ENCODE measurements around the gene ZBTB20.

The ZBTB20 gene

DNA sequence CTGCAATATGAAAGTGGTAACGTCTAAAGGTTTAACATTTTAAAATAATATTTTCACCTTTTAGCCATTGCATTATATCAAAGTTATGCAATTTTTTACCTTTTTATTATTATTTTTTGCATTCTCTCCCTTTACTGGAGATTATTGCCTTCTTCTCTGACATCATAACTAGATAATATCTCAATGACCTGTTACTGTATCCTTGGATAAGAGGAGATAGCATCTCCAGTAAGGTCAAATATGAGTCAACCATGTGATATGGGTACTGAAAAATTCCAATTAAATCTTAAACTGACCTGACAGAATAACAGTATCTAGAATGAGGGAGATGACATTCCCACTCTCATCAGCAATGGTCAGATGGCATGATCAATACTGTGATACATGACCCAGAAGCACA, 108.3 kb downstream of the ZBTB20 start:
- in situ Hi-C loops (cut with HindIII; ENCODE audit: low sequenced_read_pairs): no loop called here

DNA sequence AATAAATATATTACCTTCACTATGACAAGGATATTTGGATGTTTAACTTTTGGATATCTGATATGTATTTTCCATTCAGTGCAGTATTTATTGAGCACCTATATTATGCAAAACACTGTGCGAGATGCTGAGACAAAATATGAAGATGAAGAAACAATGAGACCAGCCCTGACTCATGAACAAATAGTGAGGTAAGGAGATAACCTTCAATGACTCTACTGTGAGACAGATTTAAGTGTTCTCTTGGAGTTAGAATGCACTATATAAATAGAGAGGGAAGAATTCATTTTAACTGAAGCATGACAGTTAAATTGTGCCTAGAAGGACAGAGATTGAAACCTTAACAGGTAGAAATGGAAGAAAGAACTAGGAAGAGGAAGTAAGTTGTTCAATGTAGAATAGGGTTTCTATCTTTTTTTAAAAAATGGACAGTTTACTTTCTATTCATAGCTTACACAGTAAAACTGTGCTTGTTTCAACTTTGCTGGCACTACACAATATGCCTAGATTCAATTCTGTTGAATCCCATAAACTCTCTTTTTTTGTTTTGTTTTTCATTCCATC, 124.2 kb downstream of the ZBTB20 start:
- in situ Hi-C loops (cut with HindIII; ENCODE audit: low sequenced_read_pairs): no loop called here

DNA sequence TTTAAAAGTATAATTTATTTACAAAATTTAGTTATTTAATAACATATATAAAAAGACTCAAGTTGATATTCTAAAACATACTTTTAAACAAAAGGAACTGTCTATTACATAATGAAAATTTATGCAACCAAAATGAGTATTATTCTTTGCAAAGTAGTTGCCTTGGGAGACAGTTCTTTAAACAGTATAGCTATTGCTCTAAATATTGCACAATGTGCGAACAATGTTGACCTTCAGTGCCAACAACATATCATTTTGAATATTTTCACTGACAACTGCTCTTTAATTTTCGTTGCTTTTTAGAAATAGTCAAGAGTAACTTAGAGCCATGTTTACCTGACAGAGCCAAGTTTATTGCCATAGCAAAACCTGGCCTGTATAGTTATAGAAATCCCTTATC, 124.9 kb downstream of the ZBTB20 start:
- in situ Hi-C loops (cut with HindIII; ENCODE audit: low sequenced_read_pairs): no loop called here

DNA sequence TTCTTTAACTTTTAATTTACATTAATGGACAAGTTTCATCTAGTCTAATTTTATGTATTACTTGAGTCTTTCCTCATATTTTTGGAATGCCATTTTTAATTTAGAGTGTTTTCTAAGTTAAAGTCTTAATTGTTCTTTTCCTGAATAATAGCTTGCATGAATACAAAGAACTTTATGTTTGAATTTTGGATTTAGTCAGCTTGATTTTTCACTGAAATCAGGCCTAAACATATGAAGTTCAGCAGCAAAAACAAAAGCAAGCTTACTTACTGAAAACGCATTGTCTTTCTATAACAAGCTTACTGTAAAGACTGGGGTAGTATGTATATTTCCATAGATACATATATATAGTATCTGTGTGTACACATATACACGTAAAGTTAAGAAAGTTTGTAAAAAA, 126.0 kb downstream of the ZBTB20 start:
- in situ Hi-C loops (cut with HindIII; ENCODE audit: low sequenced_read_pairs): no loop called here

DNA sequence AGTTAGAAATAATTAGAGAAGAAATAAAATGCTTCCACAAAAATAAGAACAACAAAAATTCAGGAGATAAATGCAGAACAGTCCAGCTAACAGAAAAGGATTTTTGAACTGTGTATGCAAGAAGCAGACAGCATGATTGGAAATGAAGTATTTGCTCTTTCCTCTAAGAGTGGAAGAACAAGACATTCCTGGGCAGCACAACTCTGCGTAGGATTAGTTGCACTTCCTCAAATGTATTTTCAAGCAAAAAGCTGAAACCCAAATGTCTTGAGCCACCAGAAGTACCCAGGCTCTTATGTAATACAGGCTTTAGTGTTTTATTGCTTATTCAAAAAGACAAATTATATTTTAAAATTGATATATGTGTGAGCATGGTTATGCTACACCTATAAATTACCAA, 127.2 kb downstream of the ZBTB20 start:
- in situ Hi-C loops (cut with HindIII; ENCODE audit: low sequenced_read_pairs): no loop called here

DNA sequence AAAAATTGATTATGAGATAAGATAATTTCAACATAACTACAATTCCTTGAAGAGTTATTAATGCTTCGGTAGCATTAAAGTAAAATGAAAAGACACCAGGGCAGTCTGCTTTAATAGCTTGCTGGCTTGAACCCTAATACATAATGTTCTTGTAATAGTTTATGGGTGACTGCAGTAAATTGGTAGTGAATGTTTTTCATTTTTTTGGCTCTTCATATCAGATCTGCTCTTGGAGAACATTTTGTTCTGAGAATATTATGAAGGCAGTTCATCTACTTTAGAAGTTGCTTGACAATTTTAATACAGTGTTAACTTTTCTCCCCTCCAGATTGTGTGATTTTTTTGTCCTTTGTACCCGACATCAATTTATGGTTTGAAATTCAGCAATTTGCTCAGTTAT, 128.4 kb downstream of the ZBTB20 start:
- in situ Hi-C loops (cut with HindIII; ENCODE audit: low sequenced_read_pairs): no loop called here

DNA sequence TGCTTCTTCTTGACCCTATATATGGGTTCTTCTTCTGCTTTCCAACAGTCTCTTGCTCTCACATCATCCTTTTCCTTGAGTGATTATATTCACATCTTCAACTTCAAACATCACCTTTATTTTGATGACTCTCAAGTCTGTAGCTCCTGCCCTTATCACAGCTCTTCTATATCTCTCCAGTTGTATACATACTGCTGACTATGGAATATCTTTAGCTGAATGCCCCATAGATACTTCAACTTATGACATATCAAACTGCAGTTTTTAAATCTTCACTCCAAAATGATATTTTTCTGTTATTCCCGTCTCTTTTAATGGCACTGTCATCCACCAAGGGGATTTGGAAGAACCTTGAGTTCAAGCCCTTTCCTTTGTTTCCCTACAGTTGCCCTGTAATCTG, 139.1 kb downstream of the ZBTB20 start:
- in situ Hi-C loops (cut with HindIII; ENCODE audit: low sequenced_read_pairs): no loop called here

DNA sequence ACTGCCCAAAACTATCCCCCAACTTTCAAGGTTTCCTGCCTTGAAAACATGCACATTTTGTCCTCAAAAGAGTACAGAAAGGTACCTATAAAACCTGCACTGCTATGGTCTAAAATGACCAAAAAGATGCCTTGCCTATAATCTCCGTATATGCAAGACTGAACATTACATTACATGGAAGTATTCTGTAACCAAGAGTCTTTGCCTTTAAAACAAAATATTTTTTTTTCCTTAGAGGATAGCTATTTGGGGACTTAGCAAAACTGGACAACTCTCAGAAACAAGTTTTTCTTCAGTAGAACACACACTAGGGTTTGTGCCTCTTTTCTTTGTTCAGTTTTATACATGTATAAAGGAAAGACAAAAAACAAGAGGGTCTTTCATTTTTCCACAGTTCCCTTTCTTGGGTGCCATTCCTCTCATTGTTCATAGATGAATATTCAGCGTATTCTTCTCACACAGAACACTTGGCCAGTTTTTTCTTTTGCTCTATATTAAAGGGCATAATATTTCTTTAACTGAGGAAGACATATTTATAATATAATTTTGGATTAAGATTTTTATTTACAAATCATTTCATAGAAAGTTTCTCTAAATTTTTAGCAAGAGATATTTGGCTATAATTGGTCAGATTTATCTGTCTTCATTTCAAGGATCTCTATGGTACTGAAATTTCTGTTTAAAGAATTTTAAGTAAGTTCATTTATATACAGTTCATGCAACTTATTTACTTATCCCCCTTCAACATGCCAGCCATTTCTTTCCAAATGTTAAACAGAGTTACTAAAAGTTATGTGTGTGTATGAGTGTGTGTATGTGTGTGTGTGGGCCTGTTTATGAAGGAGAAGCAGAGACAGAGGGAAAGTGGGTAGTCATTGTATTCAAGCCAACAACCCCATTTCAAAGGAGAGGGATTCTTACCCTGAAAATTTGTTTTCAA, 142.6 kb downstream of the ZBTB20 start:
- in situ Hi-C loops (cut with HindIII; ENCODE audit: low sequenced_read_pairs): no loop called here

DNA sequence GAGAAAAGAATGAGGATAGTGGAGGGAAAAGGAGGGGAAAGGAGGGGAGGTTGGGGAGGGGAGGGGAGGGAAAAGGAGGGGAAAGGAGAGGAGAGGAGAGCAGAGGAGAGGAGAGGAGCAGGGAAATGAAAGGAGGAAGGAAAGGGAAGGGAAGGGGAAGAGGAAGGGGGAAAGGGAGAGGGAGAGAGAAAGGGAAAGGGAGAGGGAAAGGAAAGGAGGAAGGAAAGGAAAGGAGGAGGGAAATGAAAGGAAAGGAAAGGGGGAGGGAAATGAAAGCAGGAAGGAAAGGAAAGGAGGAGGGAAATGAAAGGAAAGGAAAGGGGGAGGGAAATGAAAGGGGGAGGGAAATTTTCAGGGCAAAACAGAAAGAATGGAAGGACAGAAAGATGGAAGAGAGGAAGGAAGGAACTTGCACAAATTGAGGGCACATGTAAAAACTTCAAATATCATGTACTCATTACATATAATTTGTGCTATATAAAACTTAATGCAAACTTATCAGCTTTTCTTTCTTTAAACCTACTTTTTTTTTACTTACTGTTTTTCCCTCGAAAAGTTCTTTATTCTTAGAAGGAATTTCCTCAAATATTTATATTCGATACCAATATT, 148.0 kb downstream of the ZBTB20 start:
- in situ Hi-C loops (cut with HindIII; ENCODE audit: low sequenced_read_pairs): no loop called here

DNA sequence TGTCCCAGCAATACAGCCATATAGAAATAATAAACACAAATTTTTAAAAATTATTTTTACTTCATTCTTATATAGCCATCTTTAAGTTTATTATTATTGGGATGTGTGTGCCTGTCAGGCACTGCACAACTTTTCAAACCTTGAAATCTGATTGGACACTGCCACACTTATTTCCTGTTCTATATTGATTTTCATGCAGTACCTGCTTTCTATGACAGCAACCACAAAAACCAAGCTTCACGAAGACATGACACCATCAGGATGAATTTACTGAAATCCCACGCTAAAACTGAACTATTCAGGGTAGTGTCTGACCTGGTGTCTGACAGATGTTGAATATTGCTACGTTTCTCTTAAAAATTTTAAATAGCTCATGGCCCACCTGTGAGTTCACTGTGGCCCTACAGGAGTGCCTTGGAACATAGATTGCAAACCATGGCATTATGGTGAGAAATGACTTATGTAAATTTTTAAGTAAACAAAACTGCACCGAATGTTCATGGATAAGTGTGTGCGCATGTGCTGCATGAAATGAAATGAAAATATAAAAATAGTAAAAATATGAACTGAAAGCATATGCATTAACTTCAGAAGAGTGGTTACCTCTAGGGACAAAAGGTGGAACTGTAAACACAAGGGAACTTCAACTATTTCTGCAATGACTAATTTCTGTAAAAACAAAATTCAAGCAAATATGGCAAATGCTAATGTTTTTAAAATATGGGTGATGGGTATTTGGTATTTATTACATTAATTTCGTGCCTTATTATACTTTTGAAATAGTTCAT, 152.3 kb downstream of the ZBTB20 start:
- in situ Hi-C loops (cut with HindIII; ENCODE audit: low sequenced_read_pairs): no loop called here

DNA sequence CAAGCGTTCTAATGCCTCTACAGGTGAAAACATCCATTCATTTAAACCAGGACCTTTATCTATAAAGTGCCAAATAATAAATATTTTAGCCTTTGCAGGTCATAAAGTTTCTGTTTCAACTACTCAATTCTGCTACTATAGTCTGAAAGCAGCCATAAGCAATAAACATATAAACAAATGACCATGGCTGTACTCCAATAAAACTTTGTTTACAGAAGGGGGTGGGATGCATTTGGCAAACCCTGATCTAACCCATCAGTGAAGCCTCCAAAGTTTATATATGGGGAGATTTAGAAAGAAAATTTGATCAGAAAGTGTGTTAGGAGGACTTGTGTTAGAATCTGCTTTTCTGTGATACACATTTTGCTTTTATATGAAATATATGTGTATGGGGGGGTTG, 161.3 kb downstream of the ZBTB20 start:
- in situ Hi-C loops (cut with HindIII; ENCODE audit: low sequenced_read_pairs): no loop called here

DNA sequence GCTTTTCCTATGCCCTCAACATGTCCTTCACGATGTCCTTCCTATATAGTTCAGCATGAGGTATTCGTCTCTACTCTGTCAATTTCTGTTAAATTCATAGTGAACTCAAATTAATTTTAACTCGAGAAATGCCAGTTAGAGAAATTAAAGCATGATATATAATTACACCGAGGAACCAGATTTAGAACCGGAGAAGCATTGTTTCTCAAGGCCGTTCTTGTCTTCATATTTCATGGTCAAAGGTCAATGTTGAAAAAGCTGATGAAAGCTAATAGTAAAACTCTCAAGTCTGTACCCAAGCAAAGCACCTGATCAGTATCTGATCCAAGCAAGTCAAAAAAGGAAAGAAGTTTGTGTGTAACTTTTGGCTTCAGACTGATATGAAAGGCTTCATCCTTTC, 163.8 kb downstream of the ZBTB20 start:
- in situ Hi-C loops (cut with HindIII; ENCODE audit: low sequenced_read_pairs): no loop called here

DNA sequence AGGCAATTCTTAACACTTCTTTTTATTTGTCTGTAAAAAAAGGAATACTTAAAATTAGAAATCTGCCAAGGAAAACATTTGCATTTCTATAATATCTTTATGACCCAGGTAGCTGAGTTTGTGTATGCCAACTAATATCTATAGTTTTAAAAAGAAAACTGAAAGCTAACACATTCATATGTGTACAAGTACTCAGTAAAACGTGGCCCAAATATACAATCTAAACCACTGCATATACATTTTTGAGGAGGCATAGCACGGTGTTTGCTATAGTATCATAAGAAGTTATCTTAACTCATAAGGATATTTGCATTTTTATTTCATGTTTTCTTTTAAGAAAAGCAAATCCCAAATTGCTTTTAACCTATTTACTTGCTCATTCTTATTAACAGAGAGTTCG, 172.7 kb downstream of the ZBTB20 start:
- in situ Hi-C loops (cut with HindIII; ENCODE audit: low sequenced_read_pairs): no loop called here

DNA sequence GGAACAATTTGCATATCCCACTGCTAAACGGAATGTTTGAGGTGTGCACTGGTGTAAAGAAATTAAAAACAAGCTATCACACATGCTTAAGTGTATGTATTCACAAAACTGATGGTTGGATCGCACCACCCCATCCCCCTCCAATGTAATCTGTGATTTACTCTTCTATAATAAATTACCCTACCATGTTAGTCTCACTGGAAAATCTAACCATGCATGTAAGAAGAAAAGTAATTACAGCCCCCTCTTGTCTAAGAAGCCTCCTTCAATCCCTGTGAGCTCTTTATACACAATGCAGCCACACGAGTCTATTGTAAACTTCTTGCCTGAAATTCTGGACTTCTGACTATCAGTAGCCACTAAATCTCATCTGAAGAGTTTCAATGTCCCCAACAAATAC, 173.6 kb downstream of the ZBTB20 start:
- in situ Hi-C loops (cut with HindIII; ENCODE audit: low sequenced_read_pairs): no loop called here

DNA sequence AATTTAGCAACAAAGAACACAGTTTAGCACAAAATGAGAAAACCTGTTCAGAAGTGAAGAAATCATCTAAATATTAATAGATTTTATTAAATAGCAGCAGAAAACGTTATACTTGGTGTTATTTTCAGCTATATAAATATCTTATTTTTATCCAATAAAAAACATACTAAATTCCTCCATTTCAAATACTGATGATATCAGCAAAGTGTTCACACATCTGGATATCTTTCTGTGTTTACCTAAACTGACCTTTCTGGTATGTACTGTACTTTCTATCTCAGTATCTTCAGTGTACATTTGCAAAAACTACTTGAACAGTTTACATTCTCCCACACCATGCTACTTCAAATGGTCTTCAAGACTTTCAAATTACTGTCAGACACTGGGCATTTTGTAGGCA, 179.9 kb downstream of the ZBTB20 start:
- in situ Hi-C loops (cut with HindIII; ENCODE audit: low sequenced_read_pairs): no loop called here

DNA sequence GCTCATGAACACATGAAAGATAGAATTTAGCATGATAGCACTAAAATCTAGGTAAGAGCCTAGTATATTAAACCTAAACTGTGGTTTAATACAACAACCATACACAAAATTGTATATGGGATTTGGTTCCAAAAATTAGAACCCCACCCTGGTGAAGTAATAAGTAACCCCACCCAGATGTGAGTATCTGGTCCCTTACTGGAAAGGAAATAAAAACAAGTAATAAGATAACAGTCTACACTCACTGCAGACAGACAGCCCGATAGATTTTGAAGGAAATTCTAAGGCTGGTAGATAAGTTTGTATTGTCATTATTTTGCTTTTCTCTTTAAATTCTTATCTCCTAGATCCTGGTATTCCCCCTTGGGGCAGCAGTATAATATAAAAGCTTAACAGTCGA, 184.9 kb downstream of the ZBTB20 start:
- in situ Hi-C loops (cut with HindIII; ENCODE audit: low sequenced_read_pairs): no loop called here

DNA sequence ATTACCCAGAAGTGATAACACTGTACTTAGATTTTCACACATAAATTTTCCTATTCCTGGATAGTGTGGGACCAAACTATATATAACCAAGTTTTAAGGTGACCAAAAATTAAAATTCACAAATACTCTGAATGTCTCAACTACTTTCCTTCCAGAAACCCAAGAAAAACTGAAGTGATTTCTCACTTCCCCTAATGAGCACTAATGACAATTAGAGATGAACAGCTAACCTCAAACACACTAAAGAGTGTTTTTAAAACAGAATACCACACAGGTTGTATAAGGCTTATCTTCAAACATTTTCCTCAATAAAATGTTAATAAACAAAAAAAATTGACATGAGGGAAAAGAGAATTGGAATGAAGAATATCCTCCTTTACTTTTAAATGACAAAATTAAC, 188.2 kb downstream of the ZBTB20 start:
- in situ Hi-C loops (cut with HindIII; ENCODE audit: low sequenced_read_pairs): no loop called here

DNA sequence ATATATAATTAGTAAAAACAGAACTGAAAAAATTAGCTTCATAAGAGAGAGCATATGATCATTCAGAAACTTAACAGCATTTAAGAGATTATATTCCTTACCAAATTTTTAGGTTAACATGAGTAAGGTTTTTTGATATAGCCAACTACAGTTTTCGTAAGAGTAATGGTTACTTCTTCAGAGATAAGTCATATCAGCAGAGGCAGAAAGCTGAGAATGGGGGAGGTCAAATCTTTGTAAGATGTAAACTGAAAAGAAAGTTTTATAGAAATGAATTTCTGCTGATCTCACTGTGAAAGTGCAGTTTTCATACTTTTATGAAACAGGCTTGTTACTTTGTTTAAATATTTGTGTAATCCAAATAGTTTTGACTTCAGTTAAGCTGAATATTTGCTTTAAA, 193.3 kb downstream of the ZBTB20 start:
- in situ Hi-C loops (cut with HindIII; ENCODE audit: low sequenced_read_pairs): no loop called here

DNA sequence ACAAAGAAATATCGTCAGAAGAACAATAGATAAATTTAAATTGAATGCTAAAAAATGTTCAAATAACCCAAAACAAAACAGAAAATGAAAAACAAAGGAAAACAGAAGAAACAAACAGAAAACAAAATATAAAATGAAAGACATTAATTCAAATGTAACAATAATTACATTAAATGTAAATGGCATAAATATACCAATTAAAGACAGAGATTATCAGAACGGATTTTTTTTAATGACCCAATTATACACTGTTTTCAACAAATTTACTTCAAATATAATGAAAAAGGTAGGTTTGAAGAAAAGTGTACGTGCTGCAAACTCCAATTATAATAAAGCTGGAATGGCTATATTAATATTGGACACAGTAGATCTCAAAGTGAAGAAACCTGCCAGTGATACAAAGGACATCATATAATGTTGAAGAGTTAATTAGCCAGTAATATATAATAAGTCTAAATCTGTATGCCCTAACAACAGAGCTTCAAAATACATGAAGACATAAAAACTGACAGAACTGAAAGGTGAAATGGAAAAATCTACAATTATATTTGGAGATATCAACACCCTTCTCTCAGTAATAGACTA, 193.8 kb downstream of the ZBTB20 start:
- in situ Hi-C loops (cut with HindIII; ENCODE audit: low sequenced_read_pairs): no loop called here

DNA sequence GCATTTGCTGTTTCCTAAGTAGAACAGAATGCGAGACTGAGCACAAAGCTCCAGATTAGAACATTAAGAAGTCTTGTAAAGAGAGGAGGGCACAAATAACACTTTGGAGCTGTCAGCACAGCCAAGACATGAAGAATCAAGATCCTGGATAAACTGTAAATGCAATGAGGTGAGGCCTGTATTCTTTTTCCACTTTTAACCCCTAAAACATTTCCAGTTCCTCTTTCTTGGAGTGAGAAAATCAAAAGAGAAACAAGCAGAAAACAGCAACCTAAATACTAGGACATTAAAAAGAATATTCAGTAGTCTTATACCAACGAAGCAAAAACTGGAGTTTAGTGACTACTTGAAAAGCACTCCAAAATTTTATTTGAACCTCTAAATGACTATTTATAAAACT, 204.3 kb downstream of the ZBTB20 start:
- in situ Hi-C loops (cut with HindIII; ENCODE audit: low sequenced_read_pairs): no loop called here

All from DLD1 (cell line).